ENCODE data around the gene FIBP. TPM values are rescaled to one million over a fixed set of nuclear protein-coding genes. Genes with fewer than 3 reads are reported as not detected.

Gene FIBP
- polyA plus RNA-seq, 1 experiment = 126 TPM

DNA sequence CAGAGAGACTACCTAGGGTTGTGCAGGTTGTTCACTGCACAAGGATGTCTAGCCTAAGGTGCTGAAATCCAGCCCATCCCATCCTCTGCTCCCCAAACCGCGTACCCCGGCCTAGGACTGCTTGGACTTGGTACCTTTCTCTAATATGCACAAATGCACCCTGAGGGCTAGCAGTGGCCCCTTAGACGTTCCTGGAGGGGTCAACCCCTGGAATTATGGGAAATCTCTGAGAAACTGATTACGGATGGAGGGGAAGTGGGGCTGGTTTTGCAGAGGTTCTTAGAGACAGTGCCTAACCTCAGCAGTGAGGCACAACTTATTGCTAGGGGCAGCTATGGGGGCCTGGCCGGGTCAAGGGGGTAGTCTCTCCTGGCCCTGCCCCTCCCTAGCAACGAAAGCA, 28.1 kb upstream of the FIBP start:
- POLR2A ChIA-PET = interaction anchor here (0.6 to 5.8 kb wide), 12 partner anchors 10 to 254 kb away, joined by 3 to 124 read pairs (median 6); partner anchors contain the start of genes CCDC85B, CFL1, FIBP and FOSL1
- Histone ChIP-seq H3K9me3 (ENCODE audit: control insufficient read depth, insufficient read depth, low read length) (peaks cover 11% of the 10 kb centered on the region; the same call in 1 of the 2 replicates), H3K27me3 (ENCODE audit: control insufficient read depth, insufficient read depth, low read length) (no peaks in the 10 kb centered on the region), H3K27ac (ENCODE audit: low read depth, low read length) (peak overlapping the region; percentile 99), H3K4me3 (ENCODE audit: low read depth, low read length) (peak overlapping the region; percentile 46; the same call in 1 of the 2 replicates)
- no peak for DNase-seq (ENCODE audit: low read depth, low spot score)
- CTCF ChIA-PET = interaction anchor here (0.8 to 2.6 kb wide), 3 partner anchors 18 to 32 kb away, joined by 4 to 15 read pairs (median 14); partner anchors contain the start of gene FIBP
- TF ChIP-seq, protein P1, sequence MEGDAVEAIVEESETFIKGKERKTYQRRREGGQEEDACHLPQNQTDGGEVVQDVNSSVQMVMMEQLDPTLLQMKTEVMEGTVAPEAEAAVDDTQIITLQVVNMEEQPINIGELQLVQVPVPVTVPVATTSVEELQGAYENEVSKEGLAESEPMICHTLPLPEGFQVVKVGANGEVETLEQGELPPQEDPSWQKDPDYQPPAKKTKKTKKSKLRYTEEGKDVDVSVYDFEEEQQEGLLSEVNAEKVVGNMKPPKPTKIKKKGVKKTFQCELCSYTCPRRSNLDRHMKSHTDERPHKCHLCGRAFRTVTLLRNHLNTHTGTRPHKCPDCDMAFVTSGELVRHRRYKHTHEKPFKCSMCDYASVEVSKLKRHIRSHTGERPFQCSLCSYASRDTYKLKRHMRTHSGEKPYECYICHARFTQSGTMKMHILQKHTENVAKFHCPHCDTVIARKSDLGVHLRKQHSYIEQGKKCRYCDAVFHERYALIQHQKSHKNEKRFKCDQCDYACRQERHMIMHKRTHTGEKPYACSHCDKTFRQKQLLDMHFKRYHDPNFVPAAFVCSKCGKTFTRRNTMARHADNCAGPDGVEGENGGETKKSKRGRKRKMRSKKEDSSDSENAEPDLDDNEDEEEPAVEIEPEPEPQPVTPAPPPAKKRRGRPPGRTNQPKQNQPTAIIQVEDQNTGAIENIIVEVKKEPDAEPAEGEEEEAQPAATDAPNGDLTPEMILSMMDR (IDR thresholded peaks at IDR 0.05; ENCODE audit: low read depth, low read length) = no peak

DNA sequence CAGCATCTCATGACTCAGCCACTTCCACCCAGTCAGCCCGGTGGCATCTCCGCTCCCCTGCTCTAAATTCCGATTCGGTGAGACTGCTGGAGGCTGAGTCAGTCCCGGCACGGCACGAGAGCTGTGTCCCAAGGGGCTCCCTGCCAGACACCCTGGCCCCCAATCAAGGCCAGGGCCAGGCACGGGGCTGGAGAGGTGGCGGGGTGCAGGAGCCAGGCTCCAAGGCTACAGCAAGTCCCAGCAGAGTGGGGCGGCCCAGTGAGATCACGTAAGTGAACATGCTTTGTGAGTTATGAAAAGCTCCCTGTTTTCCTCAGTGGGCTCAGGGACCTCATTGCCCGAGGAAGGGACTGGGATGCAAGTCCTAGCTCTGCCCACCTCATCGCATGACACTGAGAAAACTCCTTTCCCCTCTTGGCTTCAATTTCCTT, 27.6 kb upstream of the FIBP start:
- H3K9me3 ChIP-seq (ENCODE audit: control insufficient read depth, insufficient read depth, low read length) = peaks cover 11% of the 10 kb centered on the region; the same call in 1 of the 2 replicates
- TF ChIP-seq, protein P1 (IDR thresholded peaks at IDR 0.05; ENCODE audit: low read depth, low read length) = no peak
- POLR2A ChIA-PET = interaction anchor here (0.6 to 5.8 kb wide), 13 partner anchors 10 to 253 kb away, joined by 3 to 124 read pairs (median 5); partner anchors contain the start of genes CCDC85B, CFL1, FIBP and FOSL1
- peak; percentile 93 for DNase-seq (ENCODE audit: low read depth, low spot score)
- peak overlapping the region; percentile 46 for H3K4me3 ChIP-seq (ENCODE audit: low read depth, low read length)
- H3K27me3 ChIP-seq (ENCODE audit: control insufficient read depth, insufficient read depth, low read length) = no peaks in the 10 kb centered on the region
- CTCF ChIA-PET = interaction anchor here (0.5 to 2.6 kb wide), 5 partner anchors 17 to 307 kb away, joined by 4 to 15 read pairs (median 7); partner anchors contain the start of gene FIBP
- H3K27ac ChIP-seq (ENCODE audit: low read depth, low read length) = peak overlapping the region; percentile 99

DNA sequence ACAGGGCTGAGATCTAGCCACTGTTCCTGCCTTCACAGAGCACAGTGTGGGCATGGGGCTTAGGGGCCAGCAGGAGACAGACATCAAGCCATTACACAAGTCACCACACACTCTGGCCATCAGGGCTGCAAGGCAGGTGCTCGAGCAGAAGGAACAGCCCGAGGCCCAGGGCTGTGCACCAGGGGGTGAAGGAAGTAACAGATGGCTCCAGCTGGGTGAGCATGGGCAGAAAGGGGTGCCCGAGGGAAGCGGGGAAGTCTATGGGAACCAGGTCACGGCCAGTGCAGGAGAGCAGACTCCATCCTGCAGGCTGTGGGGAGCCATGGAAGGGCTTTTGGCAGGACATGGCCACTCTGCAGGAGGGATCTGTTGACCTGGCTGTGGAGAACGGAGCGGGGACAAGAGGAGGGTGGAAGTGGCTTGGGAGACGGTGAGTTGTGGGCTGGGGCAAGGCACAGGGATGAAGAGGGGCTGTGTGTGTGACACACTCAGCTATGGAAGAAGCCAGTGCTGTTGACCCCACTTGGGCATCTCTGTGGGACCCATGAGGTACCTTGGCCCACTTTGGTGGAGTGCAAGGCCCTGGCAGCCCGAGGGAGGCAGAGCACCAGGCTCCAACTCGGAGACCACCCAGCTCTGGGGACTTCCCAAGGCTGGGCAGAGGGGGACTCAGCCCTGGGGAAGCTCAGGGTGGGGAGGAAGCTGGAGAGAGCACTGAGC, 27.0 kb upstream of the FIBP start:
- Histone ChIP-seq H3K9me3 (ENCODE audit: control insufficient read depth, insufficient read depth, low read length) (peaks cover 11% of the 10 kb centered on the region; the same call in 1 of the 2 replicates), H3K4me3 (ENCODE audit: low read depth, low read length) (peak overlapping the region; percentile 25), H3K27ac (ENCODE audit: low read depth, low read length) (peak overlapping the region; percentile 99), H3K27me3 (ENCODE audit: control insufficient read depth, insufficient read depth, low read length) (no peaks in the 10 kb centered on the region)
- TF ChIP-seq, protein P1 (IDR thresholded peaks at IDR 0.05; ENCODE audit: low read depth, low read length) = no peak
- CTCF ChIA-PET = interaction anchor here (0.5 to 2.6 kb wide), 6 partner anchors 17 to 308 kb away, joined by 3 to 15 read pairs (median 6); partner anchors contain the start of gene FIBP
- DNase-seq (ENCODE audit: low read depth, low spot score) = no peak
- POLR2A ChIA-PET = interaction anchor here (0.8 to 5.8 kb wide), 12 partner anchors 9 to 253 kb away, joined by 3 to 124 read pairs (median 6); partner anchors contain the start of genes CCDC85B, CFL1, FIBP and FOSL1

DNA sequence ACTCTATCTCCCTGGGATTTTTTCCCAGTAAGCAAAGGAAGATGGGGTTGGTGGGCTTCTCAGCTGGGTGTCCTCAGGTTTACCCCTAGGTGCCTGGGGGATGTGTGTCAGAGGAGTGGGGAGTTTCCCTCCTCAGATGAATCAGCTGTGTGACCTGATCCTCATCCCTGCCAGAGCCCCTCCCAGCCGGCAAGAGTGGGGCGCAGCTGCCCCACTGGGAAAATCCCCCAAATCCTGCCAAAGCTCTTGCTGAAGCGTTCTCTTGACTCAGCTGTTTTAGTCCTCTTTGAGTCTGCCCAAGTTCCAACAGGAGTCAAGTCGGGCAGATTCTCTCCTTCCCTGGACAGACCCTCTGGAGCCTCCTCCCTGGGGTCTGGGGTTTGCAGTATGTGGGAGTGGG, 24.6 kb upstream of the FIBP start:
- no peak for DNase-seq (ENCODE audit: low read depth, low spot score)
- CTCF ChIA-PET = interaction anchor here (0.6 to 2.4 kb wide), 4 partner anchors 11 to 53 kb away, joined by 3 to 10 read pairs (median 4); partner anchors contain the start of genes FIBP and MUS81
- H3K27ac ChIP-seq (ENCODE audit: low read depth, low read length) = peak overlapping the region; percentile 91

More for the DNA sequence above, 24.6 kb upstream of the FIBP start:
- POLR2A ChIA-PET = interaction anchor here (1.1 to 5.8 kb wide), 4 partner anchors 11 to 55 kb away, joined by 3 to 98 read pairs (median 8); partner anchors contain the start of genes CCDC85B, CFL1, FIBP and FOSL1
- TF ChIP-seq, protein P1 (IDR thresholded peaks at IDR 0.05; ENCODE audit: low read depth, low read length) = no peak
- Histone ChIP-seq H3K27me3 (ENCODE audit: control insufficient read depth, insufficient read depth, low read length) (no peaks in the 10 kb centered on the region), H3K9me3 (ENCODE audit: control insufficient read depth, insufficient read depth, low read length) (peaks cover 4% of the 10 kb centered on the region; the same call in 1 of the 2 replicates), H3K4me3 (ENCODE audit: low read depth, low read length) (no peak overlapping the region)

All from AG04450 (cell line).